HTERT RPE-1 (cell line): ENCODE data around the gene RMDN2.
"Not testable (repeated sequence)": the region's sequence is repeated elsewhere in the genome, so short reads cannot be mapped to it uniquely, and the experiment has no call there.

Experiments used
- in situ Hi-C: fragments of 300-500 bp; cut with MboI; formaldehyde crosslinking; loops from 4 replicates; pipeline ENCODE4 v1.14.3; 2020; ENCODE audit warnings: low sequenced_read_pairs

The RMDN2 gene

DNA sequence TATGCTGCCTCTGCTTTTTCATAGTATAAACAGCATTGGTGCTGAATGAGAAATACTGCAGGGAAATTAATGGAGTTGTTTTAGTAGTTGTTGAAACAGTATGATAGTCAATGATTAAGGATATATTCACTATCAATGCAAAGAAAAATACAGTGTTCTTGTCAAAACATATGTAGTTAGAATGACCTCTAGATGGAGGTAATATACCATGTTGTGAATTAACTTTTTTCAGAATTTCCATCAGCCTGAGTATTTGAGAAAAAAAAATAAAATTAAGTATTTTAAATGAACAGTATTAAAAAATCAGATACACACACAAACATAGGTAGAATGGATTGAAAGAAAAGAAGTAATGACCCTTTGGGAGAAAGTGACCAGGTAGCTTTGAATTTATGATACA, 59.5 kb downstream of the RMDN2 start:
- in situ Hi-C loops, result no loop called here

DNA sequence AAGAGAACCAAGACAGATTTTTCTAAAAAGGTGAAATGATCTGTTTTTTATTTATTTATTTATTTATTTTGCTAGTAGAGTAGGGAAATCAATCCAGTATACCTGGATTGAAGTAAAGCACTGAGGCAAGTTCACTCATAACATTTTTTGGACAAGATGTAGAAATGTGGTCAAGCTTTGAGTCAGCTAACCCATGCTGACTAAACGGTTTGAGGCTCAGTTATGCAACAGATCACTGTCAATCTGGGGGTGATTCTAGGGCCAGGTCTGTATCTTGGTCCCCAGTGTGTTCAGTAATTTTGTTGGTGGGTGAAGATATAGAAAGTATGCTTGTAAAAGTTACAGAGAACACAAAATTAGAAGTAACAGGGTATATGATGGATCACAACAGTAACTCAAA, 60.2 kb downstream of the RMDN2 start:
- in situ Hi-C loops, result no loop called here

GRCh38 chr2:37987098-37987775, 62.1 kb downstream of the RMDN2 start:
- in situ Hi-C loops, result no loop called here

DNA sequence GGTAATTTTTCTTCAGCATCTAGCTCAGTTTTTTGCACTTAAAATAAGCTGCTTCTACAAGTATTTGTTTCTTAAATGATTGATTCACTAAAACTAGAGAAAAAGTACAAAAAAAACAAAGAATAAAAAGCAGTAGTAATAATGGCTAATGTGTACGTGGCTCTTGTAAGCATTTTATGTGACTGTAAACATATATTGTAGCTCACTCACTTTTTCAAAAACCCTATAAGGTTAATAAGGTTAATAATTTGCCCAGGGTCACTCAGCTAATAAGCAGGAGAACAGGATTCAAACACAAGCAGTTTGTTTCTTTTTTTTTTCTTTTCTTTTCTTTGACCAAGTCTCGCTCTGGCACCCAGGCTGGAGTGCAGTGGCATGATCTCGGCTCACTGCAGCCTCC, 67.5 kb downstream of the RMDN2 start:
- in situ Hi-C loops, result no loop called here

DNA sequence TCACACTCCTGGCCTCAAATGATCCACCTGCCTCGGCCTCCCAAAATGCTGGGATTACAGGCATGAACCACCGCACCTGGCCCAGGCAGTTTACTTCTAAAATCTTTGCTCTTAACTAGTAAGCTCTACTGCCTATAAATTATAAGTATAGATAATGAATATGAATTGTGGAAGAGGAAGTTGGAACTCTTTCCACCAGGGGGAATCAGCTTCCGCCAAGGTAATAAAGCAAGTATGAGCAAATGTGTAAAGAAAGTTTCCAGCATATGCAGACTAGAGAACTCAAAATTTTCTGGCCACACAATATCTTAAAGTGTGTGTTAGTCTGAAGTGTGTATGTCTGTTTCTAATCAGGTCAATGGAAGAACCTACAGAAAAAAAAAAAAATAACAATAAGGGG, 68.1 kb downstream of the RMDN2 start:
- in situ Hi-C loops, result no loop called here

DNA sequence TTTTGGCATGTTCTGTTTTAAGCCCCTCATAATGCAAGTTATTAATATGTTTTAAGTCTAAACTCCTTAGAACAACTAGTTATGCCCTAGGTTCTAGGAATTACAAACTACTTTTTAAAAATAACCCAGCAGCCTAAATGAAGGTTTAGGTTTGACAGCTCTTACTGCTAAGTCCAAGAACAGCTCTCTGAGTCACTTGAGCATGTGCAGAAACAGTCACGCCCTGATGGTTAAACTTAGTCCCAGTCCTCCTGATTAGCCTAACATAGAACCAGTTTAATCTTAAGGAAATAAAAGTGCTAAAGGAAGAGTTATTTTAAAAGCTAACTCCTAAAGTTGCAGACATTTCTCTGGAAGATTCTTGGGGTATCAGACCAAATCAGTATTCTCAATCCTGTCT, 72.5 kb downstream of the RMDN2 start:
- in situ Hi-C loops, result no loop called here

- in situ Hi-C loops, result no loop called here
Observed at GRCh38 chr2:38000485-38001222, 75.6 kb downstream of the RMDN2 start.

DNA sequence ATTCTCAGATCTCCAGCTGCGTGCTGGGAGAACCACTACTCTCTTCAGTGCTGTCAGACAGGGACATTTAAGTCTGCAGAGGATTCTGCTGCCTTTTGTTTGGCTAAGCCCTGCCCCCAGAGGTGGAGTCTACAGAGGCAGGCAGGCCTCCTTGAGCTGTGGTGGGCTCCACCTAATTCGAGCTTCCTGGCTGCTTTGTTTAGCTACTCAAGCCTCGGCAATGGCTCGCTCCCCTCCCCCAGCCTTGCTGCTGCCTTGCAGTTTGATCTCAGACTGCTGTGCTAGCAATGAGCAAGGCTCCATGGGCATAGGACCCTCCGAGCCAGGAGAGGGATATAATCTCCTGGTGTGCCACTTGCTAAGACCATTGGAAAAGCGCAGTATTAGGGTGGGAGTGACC, 85.1 kb downstream of the RMDN2 start:
- in situ Hi-C loops, result not testable (repeated sequence)

DNA sequence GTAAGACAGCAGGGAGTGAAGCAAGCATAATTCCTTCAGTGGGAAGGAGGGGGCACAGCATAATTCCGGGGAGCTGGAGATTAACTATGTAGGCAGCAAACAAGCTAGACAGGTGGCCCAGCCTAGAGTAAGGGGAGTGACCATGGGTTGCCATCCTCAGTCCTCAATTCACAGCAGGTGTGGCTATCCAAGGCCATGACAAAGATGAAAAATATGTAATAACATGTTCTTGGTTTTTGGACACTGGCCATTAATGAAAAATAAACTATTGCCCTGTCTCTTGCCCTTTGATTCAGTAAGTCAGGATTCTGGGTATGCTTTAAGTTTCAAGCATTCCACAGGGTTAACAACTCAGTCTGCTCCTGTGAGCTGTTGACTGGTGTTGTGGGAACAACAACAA, 85.9 kb downstream of the RMDN2 start:
- in situ Hi-C loops, result no loop called here

DNA sequence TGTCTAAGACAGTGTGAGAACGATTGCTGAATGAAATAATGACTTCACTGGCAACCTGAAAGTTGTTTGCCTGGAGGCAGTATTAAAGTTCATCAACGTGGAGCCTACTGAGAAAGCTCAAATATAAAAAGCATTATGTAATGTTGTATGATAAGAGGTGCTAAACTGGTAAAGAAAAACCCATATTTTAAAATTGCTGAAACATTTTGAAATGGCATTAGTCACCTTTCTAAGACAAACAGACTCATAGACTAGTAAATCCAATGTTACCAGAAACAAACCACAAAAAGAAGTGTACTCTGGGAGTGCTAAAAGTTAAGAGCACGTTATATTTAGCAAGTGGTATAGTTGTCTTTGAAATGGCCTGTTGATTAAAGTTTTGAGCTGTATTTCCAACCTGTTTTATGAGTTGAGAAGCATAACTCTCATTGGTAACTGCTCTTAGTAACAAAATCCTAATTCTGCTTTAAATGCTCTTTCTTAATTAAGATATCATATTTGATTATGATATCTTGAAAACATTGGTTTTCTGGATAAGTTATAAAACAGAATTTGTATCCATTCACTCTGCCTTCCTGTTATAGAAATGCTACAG, 88.2 kb downstream of the RMDN2 start:
- in situ Hi-C loops, result no loop called here

- in situ Hi-C loops, result no loop called here
Observed at GRCh38 chr2:38016219-38016618, 91.1 kb downstream of the RMDN2 start.

GRCh38 chr2:38017836-38018235, 92.7 kb downstream of the RMDN2 start:
- in situ Hi-C loops, result no loop called here

- in situ Hi-C loops, result not testable (repeated sequence)
Observed at GRCh38 chr2:38020359-38021069, 95.4 kb downstream of the RMDN2 start.

DNA sequence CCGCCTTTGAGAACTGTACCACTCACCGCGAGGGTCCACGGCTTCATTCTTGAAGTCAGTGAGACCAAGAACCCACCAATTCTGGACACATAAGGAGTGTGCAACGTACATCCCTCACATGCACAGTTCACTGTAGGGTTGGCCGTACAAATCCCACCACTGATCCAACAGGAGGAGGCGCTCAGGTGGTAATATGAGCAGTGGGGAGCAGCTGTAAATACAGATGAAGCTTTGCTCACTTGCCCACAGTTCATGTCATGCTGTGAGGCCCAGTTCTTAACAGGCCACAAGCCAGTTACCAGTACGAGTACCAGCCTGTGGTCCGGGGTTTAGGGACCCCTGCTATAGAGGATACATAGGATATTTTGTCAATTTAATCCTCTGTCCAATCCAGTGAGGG, 96.5 kb downstream of the RMDN2 start:
- in situ Hi-C loops, result no loop called here

DNA sequence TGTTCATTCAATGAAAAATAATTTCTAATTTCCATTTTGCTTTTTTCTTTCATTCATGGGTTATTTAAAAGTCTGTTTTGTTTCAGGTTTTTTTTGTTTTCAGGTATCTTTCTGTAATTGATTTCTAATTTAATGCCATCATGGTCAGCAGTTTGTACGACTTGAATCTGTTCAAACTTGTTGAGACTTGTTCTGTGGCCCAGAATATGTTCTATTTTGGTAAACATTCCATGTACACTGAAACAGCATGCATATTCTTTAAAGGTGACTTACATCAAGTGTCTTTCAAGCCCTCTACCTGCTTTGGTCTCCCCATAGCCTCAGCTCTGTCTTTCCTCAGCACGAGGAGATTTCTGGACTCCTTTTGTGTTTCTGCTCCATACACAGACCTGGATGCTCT, 101.8 kb downstream of the RMDN2 start:
- in situ Hi-C loops, result no loop called here

DNA sequence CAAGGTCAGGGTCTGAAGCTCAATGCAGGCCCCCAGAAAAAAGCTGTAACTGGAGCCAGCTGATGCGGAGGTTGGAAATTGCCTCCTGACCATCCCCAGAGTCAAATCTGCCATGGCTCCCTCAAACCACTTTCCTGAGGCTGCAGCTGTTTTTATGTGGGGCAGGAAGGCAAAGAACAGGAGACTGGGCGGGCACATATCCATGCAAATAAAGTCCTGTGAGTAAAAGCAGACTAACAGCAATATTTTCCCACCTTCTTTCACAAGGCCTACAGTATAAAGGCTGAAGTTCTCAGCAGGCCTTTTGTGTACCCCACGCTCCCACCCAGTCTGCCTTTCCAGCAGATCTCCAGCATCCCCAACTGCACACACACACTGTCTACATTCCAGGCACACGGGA, 103.7 kb downstream of the RMDN2 start:
- in situ Hi-C loops, result no loop called here

GRCh38 chr2:38029512-38029911, 104.4 kb downstream of the RMDN2 start:
- in situ Hi-C loops, result no loop called here

DNA sequence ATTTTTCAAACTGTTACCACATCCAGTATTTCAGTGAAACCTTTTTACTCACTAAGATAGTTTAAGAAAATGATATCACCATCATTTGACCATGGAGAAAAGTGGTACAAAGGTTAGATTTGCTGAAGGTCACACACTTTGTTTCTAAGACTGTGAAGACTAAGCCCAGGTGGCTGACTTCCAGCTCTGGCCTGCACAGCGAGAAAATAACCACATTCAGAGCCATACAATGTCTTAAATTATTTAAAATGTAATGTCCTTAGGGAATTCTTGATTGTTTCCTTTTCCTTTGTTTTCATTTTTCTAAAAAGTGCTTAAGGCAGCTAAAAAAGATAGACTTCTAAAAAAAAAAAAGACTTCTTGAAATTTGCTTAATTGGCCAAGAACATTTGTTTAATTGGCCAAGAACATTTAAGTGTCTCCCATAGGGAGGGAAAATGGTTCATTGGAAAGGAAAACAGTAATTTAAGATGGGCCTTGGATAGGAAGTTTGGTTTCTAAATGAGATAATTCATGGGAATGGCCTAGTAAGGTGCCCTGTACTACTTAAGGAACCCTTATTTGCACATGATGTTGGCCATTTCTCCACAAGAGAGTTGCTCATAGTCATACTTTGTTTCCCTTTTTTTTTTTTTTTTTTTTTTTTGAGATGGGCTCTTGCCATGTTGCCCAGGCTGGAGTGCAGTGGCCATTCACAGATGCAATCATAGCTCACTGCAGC, 105.7 kb downstream of the RMDN2 start:
- in situ Hi-C loops, result no loop called here

DNA sequence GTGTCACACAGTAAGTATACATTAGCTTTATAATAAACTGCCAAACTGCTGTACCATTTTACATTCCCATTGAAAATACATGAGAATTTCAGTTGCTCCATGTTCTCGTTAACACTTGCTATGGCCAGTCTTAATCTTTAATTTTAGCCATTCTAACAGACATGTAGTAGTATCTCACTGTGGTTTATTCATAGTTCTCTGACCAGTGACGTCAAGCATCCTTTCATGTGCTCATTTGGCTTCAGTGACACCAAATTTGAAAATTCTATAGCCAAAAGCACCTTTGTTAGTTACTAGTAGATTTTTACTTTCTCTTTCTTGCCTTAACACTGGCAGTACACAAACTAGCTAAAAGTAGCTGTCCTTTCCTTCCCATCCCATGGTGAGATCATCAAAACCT, 107.9 kb downstream of the RMDN2 start:
- in situ Hi-C loops, result no loop called here

- in situ Hi-C loops, result no loop called here
Observed at GRCh38 chr2:38033646-38034045, 108.6 kb downstream of the RMDN2 start.

DNA sequence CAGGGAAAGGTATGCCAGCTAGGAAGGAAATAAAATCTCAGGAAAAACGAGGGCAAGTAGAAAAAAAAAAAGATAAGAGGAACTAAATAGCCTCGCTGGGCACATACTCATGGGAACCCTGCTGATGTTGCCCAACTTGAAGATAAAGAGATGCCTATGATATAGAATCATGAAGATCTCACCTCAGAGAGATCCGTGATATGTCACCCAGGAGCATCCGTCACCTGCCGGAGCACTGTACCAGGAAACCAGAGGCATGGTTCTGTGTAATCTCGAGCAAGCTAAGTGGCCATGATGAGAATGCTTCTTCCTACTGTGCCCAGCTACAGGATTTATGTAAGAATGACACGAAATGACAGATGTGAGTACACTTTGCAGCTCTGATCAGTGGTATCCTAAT, 110.9 kb downstream of the RMDN2 start:
- in situ Hi-C loops, result no loop called here
